HEK293 (cell line): ENCODE data around the gene SLC4A1AP.

Experiments
- CTCF ChIA-PET: fragments of 350-600 bp; formaldehyde crosslinking; extraction: SDS; loops from one replicate; lab custom pipeline; 2021; ENCODE audit warnings: antibody characterized with exemption; lab: Yijun Ruan, JAX
- POLR2A ChIA-PET: fragments of 300-600 bp; formaldehyde crosslinking; extraction: SDS; loops from one replicate; lab custom pipeline; 2020; ENCODE audit warnings: antibody characterized with exemption, inconsistent platforms; lab: Yijun Ruan, JAX
- H3K27ac ChIP-seq: fragments of 200-500 bp; sonication (Bioruptor generic); 2 replicates; pipeline ENCODE4 v1.5.1; 2014; ENCODE audit warnings: low read depth, low read length, control low read depth, inconsistent platforms; ENCODE audit errors: extremely low read depth
- H3K36me3 ChIP-seq, 2 experiments: fragments of 200-500 bp in 1 of 2; sonication (Bioruptor generic) in 1 of 2; 1 replicate in 1 of 2; 2 replicates in 1 of 2; pipeline ENCODE4 v1.5.1; 2014 to 2017; ENCODE audit warnings: inconsistent platforms in 2 of 2, low read length in 2 of 2; ENCODE audit not compliant: control insufficient read depth in 2 of 2, insufficient read depth in 1 of 2
- H3K4me1 ChIP-seq: fragments of 200-500 bp; sonication (Bioruptor generic); 2 replicates; pipeline ENCODE4 v1.5.1; 2014; ENCODE audit warnings: mild to moderate bottlenecking, low read length, inconsistent platforms; ENCODE audit not compliant: control insufficient read depth, insufficient read depth
- H3K4me3 ChIP-seq: 2 replicates; pipeline ENCODE4 v1.5.1; 2011; ENCODE audit warnings: low read depth, mild to moderate bottlenecking, control low read depth, low read length, moderate library complexity
- H3K9me3 ChIP-seq: fragments of 200-500 bp; sonication (Bioruptor generic); 2 replicates; pipeline ENCODE4 v1.5.1; 2014; ENCODE audit warnings: low read depth, low read length, inconsistent platforms; ENCODE audit not compliant: control insufficient read depth, insufficient read depth
- GLIS1 ChIP-seq: fragments of 450-650 bp; formaldehyde crosslinking; IDR thresholded peaks from 2 replicates; pipeline ENCODE4 v1.5.1; 2016; ENCODE audit warnings: missing biosample characterization, missing genetic modification characterization
- KLF17 ChIP-seq: fragments of 450-650 bp; formaldehyde crosslinking; IDR thresholded peaks from 2 replicates; pipeline ENCODE4 v1.5.1; 2016; ENCODE audit warnings: missing biosample characterization, missing genetic modification characterization
- MZF1 ChIP-seq: fragments of 450-650 bp; formaldehyde crosslinking; IDR thresholded peaks from 2 replicates; pipeline ENCODE4 v1.5.1; 2017; ENCODE audit warnings: missing biosample characterization, missing genetic modification characterization, borderline replicate concordance
- PRDM6 ChIP-seq: fragments of 450-650 bp; formaldehyde crosslinking; IDR thresholded peaks from 2 replicates; pipeline ENCODE4 v1.5.1; 2017; ENCODE audit warnings: missing biosample characterization, missing genetic modification characterization
- SP2 ChIP-seq: fragments of 450-650 bp; formaldehyde crosslinking; IDR thresholded peaks from 2 replicates; pipeline ENCODE4 v1.5.1; 2016; ENCODE audit warnings: missing biosample characterization, missing genetic modification characterization
- YY1 ChIP-seq: fragments of 450-650 bp; formaldehyde crosslinking; IDR thresholded peaks from 2 replicates; pipeline ENCODE4 v1.5.1; 2018; ENCODE audit warnings: missing biosample characterization, missing genetic modification characterization
- YY2 ChIP-seq: fragments of 450-650 bp; formaldehyde crosslinking; IDR thresholded peaks from 2 replicates; pipeline ENCODE4 v1.5.1; 2016; ENCODE audit warnings: missing biosample characterization, missing genetic modification characterization
- ZBTB10 ChIP-seq: fragments of 450-650 bp; formaldehyde crosslinking; IDR thresholded peaks from 2 replicates; pipeline ENCODE4 v1.5.1; 2016; ENCODE audit warnings: missing biosample characterization, missing genetic modification characterization
- ZNF133 ChIP-seq: fragments of 450-650 bp; formaldehyde crosslinking; IDR thresholded peaks from 2 replicates; pipeline ENCODE4 v1.5.1; 2016; ENCODE audit warnings: missing biosample characterization, missing genetic modification characterization
- ZNF146 ChIP-seq: fragments of 450-650 bp; formaldehyde crosslinking; IDR thresholded peaks from 2 replicates; pipeline ENCODE4 v1.5.1; 2016; ENCODE audit warnings: missing biosample characterization, missing genetic modification characterization
- ZNF202 ChIP-seq: fragments of 450-650 bp; formaldehyde crosslinking; IDR thresholded peaks from 2 replicates; pipeline ENCODE4 v1.5.1; 2016; ENCODE audit warnings: missing biosample characterization, missing genetic modification characterization, borderline replicate concordance
- ZNF350 ChIP-seq: fragments of 450-650 bp; formaldehyde crosslinking; IDR thresholded peaks from 2 replicates; pipeline ENCODE4 v1.5.0; 2017; ENCODE audit warnings: missing biosample characterization, mild to moderate bottlenecking, missing genetic modification characterization
- ZNF423 ChIP-seq: fragments of 450-650 bp; formaldehyde crosslinking; IDR thresholded peaks from 2 replicates; pipeline ENCODE4 v1.5.1; 2016; ENCODE audit warnings: missing biosample characterization, missing genetic modification characterization
- ZNF548 ChIP-seq: fragments of 450-650 bp; formaldehyde crosslinking; IDR thresholded peaks from 2 replicates; pipeline ENCODE4 v1.5.1; 2016; ENCODE audit warnings: missing biosample characterization, missing genetic modification characterization
- ZNF585B ChIP-seq: fragments of 450-650 bp; formaldehyde crosslinking; IDR thresholded peaks from 2 replicates; pipeline ENCODE4 v1.5.1; 2016; ENCODE audit warnings: missing biosample characterization, missing genetic modification characterization
- ZNF664 ChIP-seq: fragments of 450-650 bp; formaldehyde crosslinking; IDR thresholded peaks from 2 replicates; pipeline ENCODE4 v1.5.1; 2016; ENCODE audit warnings: missing biosample characterization, missing genetic modification characterization
- ZNF830 ChIP-seq: fragments of 450-650 bp; IDR thresholded peaks from 2 replicates; pipeline ENCODE4 v1.5.0; 2018; ENCODE audit warnings: missing biosample characterization, missing genetic modification characterization, low read depth, mild to moderate bottlenecking, moderate library complexity
- TF ChIP-seq, protein P1 (sequence below): fragments of 450-650 bp; IDR thresholded peaks from 2 replicates; pipeline ENCODE4 v1.5.1; 2018; ENCODE audit warnings: missing biosample characterization, missing genetic modification characterization
- TF ChIP-seq, protein P2 (sequence below): fragments of 450-650 bp; formaldehyde crosslinking; IDR thresholded peaks from 2 replicates; pipeline ENCODE4 v1.5.1; 2017; ENCODE audit warnings: missing biosample characterization, missing genetic modification characterization
- TF ChIP-seq, protein P3 (sequence below): IDR thresholded peaks from 2 replicates; pipeline ENCODE4 v1.6.1; 2011; ENCODE audit warnings: mild to moderate bottlenecking, low read depth, low read length, borderline replicate concordance

SLC4A1AP gene

DNA sequence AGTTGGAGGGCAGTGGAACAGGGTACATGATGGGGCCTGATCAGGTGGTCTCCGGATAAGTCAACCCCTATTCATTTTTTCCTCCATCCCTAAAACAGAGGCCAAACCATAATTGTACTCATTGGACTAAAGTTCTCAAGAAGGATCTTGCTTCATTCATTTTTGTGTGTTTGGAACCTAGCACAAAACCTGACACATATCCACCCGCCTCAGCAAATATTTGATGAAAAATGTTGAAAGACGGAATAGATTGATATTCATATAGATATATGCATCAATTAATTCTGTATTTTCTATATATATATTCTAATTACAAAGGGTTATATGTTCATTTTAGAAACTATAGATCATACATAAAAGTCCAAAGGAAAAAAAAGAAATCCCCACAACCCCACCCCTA lies 21.9 kb downstream of the SLC4A1AP start (continued):
- no peak for TF ChIP-seq ZNF133 (tag by site-specific recombination)
- TF ChIP-seq, protein P1, sequence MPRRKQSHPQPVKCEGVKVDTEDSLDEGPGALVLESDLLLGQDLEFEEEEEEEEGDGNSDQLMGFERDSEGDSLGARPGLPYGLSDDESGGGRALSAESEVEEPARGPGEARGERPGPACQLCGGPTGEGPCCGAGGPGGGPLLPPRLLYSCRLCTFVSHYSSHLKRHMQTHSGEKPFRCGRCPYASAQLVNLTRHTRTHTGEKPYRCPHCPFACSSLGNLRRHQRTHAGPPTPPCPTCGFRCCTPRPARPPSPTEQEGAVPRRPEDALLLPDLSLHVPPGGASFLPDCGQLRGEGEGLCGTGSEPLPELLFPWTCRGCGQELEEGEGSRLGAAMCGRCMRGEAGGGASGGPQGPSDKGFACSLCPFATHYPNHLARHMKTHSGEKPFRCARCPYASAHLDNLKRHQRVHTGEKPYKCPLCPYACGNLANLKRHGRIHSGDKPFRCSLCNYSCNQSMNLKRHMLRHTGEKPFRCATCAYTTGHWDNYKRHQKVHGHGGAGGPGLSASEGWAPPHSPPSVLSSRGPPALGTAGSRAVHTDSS (tag by site-specific recombination) = no peak
- no peak for TF ChIP-seq ZNF202 (tag by site-specific recombination)
- TF ChIP-seq, protein P2, sequence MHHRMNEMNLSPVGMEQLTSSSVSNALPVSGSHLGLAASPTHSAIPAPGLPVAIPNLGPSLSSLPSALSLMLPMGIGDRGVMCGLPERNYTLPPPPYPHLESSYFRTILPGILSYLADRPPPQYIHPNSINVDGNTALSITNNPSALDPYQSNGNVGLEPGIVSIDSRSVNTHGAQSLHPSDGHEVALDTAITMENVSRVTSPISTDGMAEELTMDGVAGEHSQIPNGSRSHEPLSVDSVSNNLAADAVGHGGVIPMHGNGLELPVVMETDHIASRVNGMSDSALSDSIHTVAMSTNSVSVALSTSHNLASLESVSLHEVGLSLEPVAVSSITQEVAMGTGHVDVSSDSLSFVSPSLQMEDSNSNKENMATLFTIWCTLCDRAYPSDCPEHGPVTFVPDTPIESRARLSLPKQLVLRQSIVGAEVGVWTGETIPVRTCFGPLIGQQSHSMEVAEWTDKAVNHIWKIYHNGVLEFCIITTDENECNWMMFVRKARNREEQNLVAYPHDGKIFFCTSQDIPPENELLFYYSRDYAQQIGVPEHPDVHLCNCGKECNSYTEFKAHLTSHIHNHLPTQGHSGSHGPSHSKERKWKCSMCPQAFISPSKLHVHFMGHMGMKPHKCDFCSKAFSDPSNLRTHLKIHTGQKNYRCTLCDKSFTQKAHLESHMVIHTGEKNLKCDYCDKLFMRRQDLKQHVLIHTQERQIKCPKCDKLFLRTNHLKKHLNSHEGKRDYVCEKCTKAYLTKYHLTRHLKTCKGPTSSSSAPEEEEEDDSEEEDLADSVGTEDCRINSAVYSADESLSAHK (tag by site-specific recombination) = no peak
- no peak for TF ChIP-seq ZNF830 (tag by site-specific recombination)
- TF ChIP-seq, protein P3, sequence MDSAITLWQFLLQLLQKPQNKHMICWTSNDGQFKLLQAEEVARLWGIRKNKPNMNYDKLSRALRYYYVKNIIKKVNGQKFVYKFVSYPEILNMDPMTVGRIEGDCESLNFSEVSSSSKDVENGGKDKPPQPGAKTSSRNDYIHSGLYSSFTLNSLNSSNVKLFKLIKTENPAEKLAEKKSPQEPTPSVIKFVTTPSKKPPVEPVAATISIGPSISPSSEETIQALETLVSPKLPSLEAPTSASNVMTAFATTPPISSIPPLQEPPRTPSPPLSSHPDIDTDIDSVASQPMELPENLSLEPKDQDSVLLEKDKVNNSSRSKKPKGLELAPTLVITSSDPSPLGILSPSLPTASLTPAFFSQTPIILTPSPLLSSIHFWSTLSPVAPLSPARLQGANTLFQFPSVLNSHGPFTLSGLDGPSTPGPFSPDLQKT = no peak
- no peak for TF ChIP-seq ZNF423 (tag by site-specific recombination)
- no peak for TF ChIP-seq SP2 (tag by site-specific recombination)
- TF ChIP-seq YY2 = no peak
- no peak for TF ChIP-seq MZF1 (tag by site-specific recombination)

- Histone ChIP-seq H3K27ac (no peak overlapping the region), H3K4me1 (no peaks in the 10 kb centered on the region), H3K4me3 (no peak overlapping the region), H3K9me3 (no peaks in the 10 kb centered on the region), H3K36me3 (peaks cover 57 to 67% of the 10 kb centered on the region in 2 experiments)
- ChIA-PET CTCF (interaction anchor here (0.6 to 3.9 kb wide), 3 partner anchors 15 to 200 kb away, joined by 4 to 17 read pairs (median 4); no protein-coding TSS in a partner anchor), POLR2A (no interaction called here)
- no peak for TF ChIP-seq YY1 (tag by site-specific recombination)
- no peak for TF ChIP-seq ZNF585B
- TF ChIP-seq PRDM6 = no peak
- no peak for TF ChIP-seq KLF17 (tag by site-specific recombination)
- no peak for TF ChIP-seq ZBTB10 (tag by site-specific recombination)
- no peak for TF ChIP-seq ZNF548 (tag by site-specific recombination)
- TF ChIP-seq ZNF350 = no peak
- TF ChIP-seq GLIS1 = no peak
- no peak for TF ChIP-seq ZNF664 (tag by site-specific recombination)
- no peak for TF ChIP-seq ZNF146 (tag by site-specific recombination)
Observed at GRCh38 chr2:27687232-27687631, 23.5 kb downstream of the SLC4A1AP start.
